Measurements from ENCODE around the gene MRI1.

The MRI1 gene

DNA sequence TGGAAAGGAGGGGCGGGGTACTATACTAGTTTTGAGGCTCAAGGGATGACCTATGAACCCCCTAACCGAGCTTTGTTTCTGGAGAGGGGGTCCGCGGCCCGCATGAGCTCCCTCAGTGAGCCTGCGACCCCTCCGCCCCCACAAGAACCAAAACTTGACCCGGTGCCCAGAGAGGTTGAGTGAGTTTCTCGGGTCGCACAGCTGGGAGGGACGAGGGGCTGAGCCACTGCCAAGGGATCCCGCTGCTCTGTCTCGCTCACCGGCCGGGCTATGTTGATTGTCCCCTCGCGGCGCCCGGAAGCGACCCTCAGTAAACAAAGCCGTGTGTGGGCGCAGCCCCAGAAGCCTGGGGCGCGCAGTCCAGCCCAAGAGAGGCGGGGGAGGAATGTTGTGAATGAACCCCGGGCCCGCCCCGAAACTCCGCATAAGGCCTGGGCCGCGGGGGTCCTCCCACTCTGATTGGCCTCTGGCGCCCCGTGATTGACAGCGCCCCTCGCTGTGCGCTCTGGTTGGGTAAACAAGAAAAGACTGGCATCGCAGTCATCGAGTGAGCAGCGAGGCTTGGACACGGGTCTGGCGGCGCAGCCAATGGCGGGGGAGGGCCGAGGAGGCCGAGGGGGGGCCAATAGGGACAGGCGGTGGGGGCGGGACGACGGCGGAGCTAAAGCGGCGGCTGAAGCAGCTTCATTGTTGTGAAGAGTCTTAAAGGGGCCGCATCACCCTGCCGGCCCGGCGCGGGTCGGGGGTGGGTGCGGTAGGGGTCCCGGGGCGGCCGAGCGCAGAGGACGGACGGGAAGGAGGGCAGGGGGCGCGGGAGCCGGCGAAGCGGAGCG lies 30.7 kb downstream of the MRI1 start, which contains the start of gene ZSWIM4:
ZSWIM4 (plus strand) TSS at position 687 of the 833 bp plus-strand sequence. CDS start 206 bp downstream, outside the sequence.
- DNase-seq (ENCODE audit: low read depth) = peak; percentile 100

DNA sequence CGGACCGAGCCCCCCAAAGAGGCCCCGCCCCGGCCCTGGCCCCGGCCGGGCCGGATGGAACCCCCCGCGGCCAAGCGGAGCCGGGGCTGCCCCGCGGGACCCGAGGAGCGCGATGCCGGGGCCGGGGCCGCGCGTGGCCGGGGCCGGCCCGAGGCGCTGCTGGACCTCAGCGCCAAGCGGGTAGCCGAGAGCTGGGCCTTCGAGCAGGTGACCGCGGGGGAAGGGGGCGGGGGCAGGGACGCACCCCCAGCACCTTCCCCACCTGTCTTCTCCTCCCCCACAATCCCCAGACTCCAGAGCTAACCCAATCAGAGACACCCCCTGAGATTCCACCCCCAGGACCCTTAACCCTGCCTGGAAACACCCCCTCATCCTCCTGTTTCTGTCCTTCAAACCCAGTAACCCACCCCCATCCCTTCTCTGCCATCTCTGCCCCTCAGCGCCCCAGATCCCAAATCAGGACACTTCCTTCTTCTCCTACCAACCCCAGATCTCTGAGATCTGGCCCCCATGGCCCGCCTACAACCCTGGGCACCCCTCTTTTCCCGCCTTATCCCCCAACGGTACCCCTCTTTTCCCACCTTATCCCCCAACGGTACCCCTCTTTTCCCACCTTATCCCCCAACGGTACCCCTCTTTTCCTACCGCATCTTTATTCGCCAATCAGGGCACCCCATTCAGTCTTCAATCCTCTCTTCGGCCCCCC lies 31.4 kb downstream of the MRI1 start:
- peak; percentile 59 for DNase-seq (ENCODE audit: low read depth)

DNA sequence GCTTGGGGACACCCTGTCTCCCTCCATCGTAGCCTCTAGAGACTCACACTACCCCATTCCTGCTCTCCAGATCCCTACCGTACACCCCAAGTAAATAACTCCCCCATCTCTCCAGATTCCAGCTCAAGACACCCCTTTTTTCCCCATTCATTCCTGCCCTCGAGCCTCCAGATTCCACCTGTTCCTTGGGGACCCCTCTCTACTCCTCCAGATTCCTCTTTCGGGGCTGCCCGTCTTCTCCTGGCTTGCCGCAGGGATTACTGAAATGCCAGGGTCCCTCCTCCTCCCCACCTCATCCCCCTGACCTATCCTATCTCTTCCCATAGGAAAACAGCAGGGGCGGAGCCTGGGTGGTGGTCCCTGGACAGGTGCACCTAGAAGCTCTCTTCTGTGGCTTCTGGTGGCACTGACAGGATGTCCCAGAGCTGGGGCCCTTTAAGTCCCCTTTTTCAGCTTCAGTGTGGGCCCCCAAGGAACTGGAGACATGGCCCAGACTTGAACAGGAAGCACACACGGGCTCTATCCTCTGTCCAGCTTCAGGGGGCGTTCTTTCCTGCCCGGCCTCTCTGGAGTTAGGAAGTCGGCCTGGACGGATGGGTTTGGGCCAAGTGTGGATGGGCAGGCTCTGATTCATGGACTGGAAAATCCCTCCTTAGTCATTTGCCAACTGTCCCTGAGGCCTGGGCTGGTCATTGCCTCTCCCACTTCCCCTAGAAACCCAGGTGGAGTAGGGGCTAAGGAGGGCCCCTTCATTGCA lies 32.2 kb downstream of the MRI1 start:
- peak; percentile 99 for DNase-seq (ENCODE audit: low read depth)

DNA sequence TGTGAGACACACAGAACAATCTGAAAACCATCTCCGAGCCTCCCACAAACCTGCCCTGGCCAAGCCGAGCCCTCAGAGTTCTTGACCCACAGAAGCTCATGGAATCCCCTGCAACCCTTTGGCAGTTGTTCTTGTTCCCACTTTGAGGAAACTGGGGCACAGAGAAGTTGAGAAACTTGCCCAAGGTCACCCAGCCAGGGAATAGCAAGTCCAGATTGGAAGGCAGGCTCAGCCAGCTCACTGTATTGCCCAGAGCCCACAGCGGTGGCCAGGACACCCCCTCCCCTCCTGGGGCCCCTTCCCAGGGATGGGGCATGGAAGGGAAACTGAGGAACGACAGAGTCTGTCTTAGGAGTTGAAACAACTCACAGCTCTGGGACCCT lies 32.7 kb downstream of the MRI1 start:
- DNase-seq (ENCODE audit: low read depth) = no peak

DNA sequence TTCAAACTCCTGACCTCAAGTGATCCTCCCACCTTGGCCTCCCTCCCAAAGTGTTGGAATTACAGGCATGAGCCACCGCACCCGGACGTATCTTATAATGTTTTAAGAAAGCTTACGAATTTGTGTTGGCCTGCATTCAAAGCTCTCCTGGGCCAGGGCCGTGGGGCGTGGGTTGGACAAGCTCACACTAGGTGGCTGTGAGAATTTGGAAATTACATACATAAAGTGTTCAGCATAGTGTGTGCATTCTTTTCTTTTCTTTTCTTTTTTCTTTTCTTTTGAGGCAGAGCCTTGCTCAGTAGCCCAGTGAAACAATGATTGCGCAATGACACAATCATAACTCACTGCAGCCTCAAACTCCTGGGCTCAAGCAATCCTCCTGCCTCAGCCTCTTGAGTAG lies 33.5 kb downstream of the MRI1 start:
- DNase-seq (ENCODE audit: low read depth) = peak; percentile 70

DNA sequence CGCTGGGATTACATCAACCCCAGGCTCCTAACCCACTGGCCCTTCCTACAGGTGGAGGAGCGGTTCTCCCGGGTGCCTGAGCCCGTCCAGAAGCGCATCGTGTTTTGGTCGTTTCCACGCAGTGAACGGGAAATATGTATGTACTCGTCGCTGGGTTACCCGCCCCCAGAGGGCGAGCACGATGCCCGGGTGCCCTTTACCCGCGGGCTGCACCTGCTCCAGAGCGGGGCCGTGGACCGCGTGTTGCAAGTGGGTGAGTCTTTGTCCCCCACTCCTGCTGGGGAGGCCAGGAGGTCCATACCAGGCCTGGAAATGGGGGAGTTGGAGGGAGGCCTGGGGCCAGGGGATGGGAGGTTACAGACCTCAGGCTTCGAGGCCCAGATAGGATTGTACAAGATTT lies 35.3 kb downstream of the MRI1 start:
- DNase-seq (ENCODE audit: low read depth) = no peak

DNA sequence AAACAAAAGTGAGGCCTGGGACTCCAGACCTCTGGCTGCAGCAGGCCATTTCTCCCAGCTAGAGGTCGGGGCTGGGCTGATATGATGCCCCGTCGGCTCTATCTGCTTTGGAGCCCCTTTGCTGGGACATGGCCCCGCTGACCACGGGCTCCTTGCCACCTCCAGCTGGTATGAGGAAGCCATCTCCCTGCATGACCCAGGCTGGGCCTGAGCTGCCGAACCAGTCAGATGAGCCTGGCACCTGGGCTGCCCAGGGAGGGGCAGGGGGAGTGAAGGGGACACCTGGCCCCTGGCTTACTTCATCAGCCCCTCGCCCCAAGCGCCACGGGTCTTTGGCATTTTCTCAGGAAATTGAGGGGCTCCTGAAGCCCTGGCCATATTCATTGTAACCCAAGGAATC lies 38.7 kb downstream of the MRI1 start:
- no peak for DNase-seq (ENCODE audit: low read depth)

DNA sequence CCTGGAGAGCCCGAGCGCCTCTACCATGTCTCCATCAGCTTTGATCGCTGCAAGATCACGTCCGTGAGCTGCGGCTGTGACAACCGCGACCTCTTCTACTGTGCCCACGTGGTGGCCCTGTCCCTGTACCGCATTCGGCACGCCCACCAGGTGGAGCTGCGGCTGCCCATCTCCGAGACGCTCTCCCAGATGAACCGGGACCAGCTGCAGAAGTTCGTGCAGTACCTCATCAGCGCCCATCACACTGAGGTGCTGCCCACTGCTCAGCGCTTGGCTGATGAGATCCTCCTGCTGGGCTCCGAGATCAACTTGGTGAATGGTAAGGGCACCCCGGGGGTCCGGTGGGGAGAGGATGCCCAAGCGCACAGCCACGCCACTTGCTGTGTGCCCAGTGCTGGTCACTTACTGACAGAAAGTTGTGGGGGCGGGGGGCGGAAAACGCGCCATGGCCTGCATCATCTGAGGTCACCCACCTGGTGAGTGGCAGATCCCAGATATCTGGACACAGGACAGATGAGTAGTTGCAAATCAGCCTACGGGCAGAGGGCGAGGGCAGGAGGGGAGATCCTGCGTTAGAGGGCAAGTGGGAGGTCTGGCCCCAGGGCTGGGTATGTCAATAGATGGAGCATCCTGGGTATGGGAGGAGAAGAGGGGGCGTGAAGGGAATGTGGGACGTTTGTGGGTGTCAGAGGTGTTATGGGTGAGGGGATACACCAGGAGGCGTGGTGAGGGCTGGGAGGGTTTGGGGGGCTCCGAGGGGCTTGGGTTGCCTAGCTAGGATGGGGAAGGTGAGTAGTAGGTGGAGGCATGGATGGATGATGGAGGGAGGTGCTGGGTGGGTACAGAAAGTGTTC lies 40.7 kb downstream of the MRI1 start:
- DNase-seq (ENCODE audit: low read depth) = no peak

DNA sequence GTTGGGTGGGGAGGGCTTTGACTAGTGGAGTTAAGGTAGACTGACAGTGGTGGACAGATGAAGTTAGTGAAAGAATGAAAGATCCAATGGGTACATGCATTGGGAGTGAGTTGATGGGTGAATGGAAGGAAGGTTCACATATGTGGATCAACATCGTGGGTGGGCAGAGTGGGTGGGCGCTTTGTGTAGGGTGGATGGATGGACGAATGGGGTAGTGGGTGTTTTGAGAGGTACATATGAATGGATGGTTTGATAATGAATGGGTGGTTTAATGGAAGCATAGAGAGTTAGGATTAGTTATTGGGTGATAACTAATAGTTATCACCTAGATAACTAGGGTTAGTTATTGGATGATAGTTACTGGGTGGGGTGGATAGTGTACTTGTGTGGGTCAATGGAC lies 42.4 kb downstream of the MRI1 start:
- no peak for DNase-seq (ENCODE audit: low read depth)

DNA sequence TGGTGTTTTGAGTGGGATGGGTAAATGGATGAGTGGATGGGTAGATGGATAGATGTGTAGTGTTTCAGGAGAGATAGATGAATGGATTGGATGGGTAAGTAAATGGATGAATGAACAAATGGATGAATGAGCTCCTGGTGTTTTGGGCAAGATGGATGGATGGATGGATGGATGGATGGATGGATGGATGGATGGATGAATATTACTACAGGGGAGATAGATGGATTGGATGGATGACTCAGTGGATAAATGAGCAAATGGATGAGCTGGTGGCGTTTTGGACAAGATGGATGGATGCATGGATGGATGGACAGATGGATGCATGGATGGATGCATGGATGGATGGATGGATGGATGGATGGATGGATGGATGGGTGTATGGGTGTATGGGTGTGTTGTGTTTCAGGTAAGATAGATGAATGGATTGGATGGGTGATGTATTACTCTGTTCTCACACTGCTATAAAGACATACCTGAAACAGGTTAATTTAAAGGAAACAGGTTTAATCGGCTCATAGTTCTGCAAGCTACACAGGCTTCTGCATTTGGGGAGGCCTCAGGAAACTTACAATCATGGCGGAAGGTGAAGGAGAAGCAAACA lies 43.2 kb downstream of the MRI1 start:
- no peak for DNase-seq (ENCODE audit: low read depth)

DNA sequence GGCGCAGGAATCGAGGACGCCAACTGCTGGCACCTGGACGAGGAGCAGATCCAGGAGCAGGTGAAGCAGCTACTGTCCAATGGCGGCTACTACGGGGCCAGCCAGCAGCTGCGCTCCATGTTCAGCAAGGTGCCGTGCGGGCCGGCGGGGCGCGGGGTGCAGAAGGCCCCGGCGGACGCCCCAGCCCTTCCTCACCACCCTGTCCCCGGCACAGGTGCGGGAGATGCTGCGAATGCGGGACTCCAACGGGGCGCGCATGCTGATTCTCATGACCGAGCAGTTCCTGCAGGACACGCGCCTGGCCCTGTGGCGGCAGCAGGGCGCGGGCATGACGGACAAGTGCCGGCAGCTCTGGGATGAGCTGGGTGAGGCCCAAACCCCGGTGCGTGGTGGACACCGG lies 44.5 kb downstream of the MRI1 start:
- DNase-seq (ENCODE audit: low read depth) = no peak

DNA sequence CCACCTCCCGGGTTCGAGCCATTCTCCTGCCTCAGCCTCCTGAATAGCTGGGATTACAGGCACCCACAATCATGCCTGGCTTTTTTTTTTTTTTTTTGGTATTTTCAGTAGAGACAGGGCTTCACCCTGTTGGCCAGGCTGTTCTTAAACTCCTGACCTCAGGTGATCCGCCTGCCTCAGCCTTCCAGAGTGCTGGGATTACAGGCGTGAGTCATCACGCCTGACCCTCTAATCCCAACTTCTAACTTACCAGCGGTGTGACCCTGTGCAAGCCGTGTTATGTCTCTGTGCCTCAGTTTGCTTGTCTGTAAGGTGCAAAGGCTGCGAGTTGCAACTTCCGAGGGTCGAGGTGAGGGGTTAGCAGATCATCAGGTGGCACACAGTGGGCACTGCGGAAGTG lies 48.2 kb downstream of the MRI1 start:
- DNase-seq (ENCODE audit: low read depth) = no peak

DNA sequence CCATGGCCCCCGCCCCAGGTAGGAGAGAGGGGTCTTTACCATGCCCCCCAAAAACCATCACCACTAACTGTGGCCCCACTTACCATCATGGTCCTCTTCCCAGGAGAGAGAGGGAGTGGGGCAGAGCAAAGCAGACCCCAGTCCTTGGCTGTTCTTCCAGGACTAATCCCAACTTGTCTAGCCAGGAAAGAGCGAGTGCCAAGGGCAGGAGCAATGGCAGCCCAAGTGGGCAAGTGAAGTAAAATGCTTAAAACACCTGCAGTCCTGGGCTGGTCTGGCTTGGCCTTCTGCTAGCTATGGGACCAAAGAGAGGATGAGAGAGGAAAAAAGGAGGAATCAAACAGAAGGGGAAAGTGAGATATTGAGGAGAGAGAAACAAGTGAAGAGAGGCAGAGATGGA lies 48.8 kb downstream of the MRI1 start:
- no peak for DNase-seq (ENCODE audit: low read depth)

DNA sequence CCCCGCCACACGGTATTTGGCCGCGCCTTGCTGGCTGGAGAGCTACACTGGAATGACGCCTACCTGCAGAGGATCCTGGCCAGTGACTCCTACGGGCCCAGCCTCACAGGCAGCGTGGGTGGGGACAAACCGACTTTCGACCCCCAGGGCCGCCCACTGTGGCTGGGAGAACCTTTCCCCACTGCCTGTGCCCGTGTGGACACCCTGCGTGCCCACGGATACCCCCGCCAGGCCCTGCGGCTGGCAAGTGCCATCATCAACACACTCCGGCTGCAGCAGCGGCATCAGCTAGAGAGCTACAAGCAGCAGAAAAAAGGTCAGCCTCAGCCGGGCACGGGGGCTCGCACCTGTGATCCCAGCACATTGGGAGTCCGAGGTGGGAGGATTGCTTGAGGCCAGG lies 50.2 kb downstream of the MRI1 start:
- DNase-seq (ENCODE audit: low read depth) = no peak

DNA sequence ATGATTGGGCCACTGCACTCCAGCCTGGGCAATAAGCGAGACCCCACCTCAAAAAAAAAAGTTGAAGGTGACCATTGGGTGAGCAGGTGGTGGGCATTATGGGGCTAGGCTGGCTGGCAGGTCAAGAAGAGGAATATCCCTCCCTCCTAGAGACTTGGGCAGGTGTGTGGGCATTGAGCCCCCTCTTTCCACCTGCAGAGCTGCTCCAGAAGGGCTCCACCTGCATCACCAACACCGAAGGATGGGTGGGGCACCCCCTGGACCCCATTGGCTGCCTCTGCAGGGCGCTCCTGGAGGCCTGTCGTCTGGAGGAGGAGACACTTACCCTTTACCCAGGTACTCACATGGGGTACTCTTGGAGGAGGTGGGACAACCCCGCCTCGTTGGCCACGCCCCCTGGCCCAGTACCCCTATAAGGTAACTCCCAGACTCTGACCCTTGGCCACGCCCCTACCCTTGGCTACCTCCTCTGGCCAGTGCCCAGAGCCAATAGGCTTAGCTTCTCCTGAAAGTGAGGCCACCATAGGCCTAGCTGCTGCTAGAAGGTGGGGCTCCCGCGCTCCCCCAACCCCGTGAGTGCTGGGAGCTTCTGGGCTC lies 52.8 kb downstream of the MRI1 start:
- peak; percentile 35 for DNase-seq (ENCODE audit: low read depth)

DNA sequence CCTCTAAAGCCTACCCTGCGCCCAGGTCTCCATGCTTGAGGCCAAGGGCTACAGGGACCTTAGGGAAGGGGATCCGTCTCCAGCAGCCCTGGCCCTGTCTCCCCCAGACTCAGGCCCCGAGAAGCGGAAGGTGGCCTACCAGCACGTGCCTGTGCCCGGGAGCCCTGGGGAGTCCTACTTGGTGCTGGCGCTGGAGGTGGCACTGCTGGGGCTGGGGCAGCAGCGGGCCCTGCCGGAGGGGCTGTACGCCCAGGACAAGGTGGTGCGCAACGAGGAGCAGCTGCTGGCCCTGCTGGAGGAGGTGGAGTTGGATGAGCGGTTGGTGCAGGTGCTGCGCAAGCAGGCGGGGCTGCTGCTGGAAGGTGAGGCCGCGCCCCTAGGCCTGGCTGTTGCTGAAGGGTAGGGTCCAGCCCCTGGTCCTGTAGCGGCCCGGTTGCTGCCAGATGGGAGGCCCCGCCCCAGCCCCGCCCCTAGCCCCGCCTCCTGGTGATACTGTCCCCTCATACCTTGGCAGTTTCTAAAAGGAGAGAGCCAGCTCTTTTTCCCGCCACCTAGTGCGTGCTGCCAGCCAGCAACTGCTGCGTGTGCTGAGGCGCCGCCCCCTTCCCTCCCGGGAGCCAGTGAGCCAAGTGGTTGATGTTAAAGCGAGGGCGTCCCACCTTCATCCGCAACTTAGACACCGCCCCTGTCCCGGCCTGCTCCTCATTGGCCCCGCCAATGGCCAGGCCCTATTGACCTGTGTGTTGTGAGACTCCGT lies 53.5 kb downstream of the MRI1 start:
- DNase-seq (ENCODE audit: low read depth) = no peak

DNA sequence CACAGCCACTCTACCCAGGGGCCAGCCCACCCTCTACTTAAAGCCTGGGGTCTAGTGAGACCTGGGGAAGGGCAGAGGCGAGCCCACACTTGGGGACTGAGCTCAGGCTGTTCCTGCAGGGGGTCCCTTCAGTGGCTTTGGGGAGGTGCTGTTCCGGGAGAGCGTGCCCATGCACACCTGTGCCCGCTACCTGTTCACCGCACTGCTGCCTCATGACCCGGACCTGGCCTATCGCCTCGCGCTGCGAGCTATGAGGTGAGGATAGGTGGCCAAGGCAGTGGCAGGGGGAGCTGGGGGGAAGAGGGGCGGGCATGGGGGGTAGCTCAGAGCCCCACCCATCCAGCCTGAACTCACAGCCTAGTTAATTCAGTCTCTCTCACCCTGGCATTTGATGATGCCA lies 54.9 kb downstream of the MRI1 start:
- DNase-seq (ENCODE audit: low read depth) = no peak

DNA sequence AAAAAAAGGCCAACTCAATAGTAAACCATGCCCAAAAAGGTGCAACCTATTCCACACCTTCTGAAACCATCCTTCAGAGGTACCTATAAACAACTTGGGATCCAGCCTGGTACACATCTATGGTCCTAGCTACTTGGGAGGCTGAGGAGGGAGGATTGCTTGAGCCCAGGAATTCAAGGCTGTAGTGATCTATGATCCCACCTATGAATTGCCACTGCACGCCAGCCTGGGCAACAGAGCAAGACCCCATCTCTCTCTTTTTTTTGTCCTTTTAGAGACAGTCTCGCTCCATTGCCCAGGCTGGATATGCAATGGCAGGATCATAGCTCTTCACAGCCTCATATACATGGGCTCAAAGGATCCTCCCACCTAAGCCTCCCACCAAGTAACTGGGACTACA lies 57.0 kb downstream of the MRI1 start:
- no peak for DNase-seq (ENCODE audit: low read depth)

DNA sequence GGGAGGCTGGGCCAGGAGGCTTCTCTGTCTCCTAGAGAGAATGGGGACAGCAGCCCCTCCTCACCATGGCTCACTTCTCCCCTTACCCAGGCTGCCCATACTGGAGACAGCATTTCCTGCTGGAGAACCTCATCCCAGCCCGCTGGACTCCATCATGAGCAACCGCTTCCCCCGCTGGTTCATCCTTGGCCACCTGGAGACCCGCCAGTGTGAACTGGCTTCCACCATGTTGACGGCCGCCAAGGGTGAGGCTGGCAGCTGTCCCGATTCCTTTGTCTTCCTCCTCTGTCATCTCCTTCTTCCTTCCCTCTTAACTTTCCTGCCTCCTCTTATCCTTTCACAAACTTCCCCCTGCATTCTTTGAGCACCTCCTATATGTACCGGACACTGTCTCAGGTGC lies 58.9 kb downstream of the MRI1 start:
- DNase-seq (ENCODE audit: low read depth) = no peak

Data from ELR (cell line).